Measurements from ENCODE around the gene PRSS21.

DNA sequence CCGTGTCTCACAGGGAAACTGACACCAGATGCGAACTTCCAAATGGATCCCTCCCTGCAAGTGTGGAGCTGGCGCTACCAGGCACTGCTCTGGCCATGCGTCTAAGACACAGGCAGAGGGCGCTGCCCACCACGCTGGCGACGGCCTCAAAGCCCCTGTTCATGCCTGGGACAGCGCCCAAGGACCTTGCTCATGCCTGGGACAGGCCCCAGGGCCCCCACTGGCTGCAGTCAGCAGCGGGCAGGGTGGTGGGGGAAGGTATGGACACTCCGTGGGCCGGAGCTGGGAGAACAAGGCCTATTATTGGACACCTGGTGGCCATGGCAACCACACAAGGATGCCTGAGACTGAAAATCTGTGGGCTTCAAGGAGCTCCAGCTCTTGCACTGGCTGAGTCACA is 21.9 kb downstream of the PRSS21 start:
- TF ChIP-seq POLR2A (IDR thresholded peaks at IDR 0.05) (no peak), EP300 (IDR thresholded peaks at IDR 0.05) (no peak)
- TF ChIP-seq, protein P1, sequence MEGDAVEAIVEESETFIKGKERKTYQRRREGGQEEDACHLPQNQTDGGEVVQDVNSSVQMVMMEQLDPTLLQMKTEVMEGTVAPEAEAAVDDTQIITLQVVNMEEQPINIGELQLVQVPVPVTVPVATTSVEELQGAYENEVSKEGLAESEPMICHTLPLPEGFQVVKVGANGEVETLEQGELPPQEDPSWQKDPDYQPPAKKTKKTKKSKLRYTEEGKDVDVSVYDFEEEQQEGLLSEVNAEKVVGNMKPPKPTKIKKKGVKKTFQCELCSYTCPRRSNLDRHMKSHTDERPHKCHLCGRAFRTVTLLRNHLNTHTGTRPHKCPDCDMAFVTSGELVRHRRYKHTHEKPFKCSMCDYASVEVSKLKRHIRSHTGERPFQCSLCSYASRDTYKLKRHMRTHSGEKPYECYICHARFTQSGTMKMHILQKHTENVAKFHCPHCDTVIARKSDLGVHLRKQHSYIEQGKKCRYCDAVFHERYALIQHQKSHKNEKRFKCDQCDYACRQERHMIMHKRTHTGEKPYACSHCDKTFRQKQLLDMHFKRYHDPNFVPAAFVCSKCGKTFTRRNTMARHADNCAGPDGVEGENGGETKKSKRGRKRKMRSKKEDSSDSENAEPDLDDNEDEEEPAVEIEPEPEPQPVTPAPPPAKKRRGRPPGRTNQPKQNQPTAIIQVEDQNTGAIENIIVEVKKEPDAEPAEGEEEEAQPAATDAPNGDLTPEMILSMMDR (IDR thresholded peaks at IDR 0.05): peak; percentile 33 to 68 (median 60)

All from tibial nerve (tissue), 4 donors.